ENCODE data around the gene XIAP. TPM values are rescaled to one million over a fixed set of nuclear protein-coding genes. Genes with fewer than 3 reads are reported as not detected.
A peak's percentile ranks its signal among the peaks of the same experiment; 100 is the strongest.

Gene XIAP
- total RNA-seq, 1 experiment from 2014 or later = 56.0 TPM

- peak; percentile 94 to 97 for DNase-seq
- Histone ChIP-seq H3K27me3 (no peaks in the 10 kb centered on the region), H3K4me1 (0 out of 2 replicates have a peak, but pooled peaks cover 5% of the 10 kb centered on the region), H3K4me3 (peak within 1 kb of the TSS; percentile 75), H3K27ac (peak within 1 kb of the TSS; percentile 100), H3K9me3 (replicated peaks) (no peaks in the 10 kb centered on the region), H3K36me3 (0 out of 2 replicates have a peak, but pooled peaks cover 4% of the 10 kb centered on the region)
These were observed 101.6 kb downstream of the XIAP start, which contains the start of gene STAG2 for GRCh38 chrX:123961268-123962005. Gene STAG2 (plus strand): TSS chrX:123961706. CDS start chrX:124022628, 60,922 bp downstream.

GRCh38 chrX:123962006-123962467 is 102.2 kb downstream of the XIAP start:
- peak overlapping the region; percentile 100 for H3K27ac ChIP-seq
- no peaks in the 10 kb centered on the region for H3K9me3 ChIP-seq (replicated peaks)
- 0 out of 2 replicates have a peak, but pooled peaks cover 5% of the 10 kb centered on the region for H3K4me1 ChIP-seq
- H3K4me3 ChIP-seq = peak overlapping the region; percentile 75
- H3K27me3 ChIP-seq = no peaks in the 10 kb centered on the region
- peak in 1 of 2 experiments; percentile 84 for DNase-seq
- H3K36me3 ChIP-seq = 0 out of 2 replicates have a peak, but pooled peaks cover 4% of the 10 kb centered on the region

- Histone ChIP-seq H3K4me1 (0 out of 2 replicates have a peak, but pooled peaks cover 5% of the 10 kb centered on the region), H3K36me3 (0 out of 2 replicates have a peak, but pooled peaks cover 4% of the 10 kb centered on the region), H3K27me3 (no peaks in the 10 kb centered on the region), H3K4me3 (peak overlapping the region; percentile 75), H3K9me3 (replicated peaks) (no peaks in the 10 kb centered on the region), H3K27ac (peak overlapping the region; percentile 100)
- DNase-seq = peak; percentile 96 to 98
These were observed 103.0 kb downstream of the XIAP start for GRCh38 chrX:123962794-123963373.

Other genes with a start within 250 kb of the XIAP start
- gene THOC2, start 127.0 kb upstream of the XIAP start, total RNA-seq (2014; rRNA removed; shearing (Covaris generic)) = 141 and 195 TPM in 2 replicates
- gene STAG2, start 101.7 kb downstream of the XIAP start, total RNA-seq (2014; rRNA removed; shearing (Covaris generic)) = 260 and 299 TPM in 2 replicates

All from SJCRH30 (cell line).